Measurements from ENCODE around the gene SLC15A4. TPM values are rescaled to one million over a fixed set of nuclear protein-coding genes. Genes with fewer than 3 reads are reported as not detected.

Gene SLC15A4
- total and polyA plus RNA-seq, 9 of the 15 experiments (the other 6 are each of a cell fraction or from before 2014, with no cell fraction given): 5.5 to 20.8 (median 10.1) TPM

DNA sequence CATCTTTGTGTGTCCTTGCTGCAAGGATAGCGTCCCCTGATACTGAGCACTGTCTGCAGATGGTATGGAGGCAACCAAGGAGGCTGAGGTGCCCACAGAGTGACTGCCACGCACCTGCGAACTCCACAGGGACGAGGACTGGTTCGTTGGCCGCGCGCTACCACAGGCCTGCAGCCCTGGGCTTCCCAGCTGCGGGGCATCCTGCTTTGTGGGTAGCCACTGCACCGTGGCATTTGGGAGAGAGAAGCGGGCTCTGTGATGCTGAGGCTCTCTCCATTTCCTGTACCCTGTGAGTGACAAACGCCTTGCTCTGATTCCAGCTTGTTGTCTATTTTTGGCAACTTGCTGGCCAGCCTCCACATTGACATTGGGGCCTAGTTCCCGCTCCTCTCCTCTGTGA, 76.3 kb downstream of the SLC15A4 start:
- ATAC-seq: no peak
- H3K4me1 ChIP-seq (replicated peaks in 1 of 2; ENCODE audit: control insufficient read depth in 2 of 2, insufficient read depth in 2 of 2, low read length in 2 of 2): no peaks in the 10 kb centered on the region
- no peaks in the 10 kb centered on the region for H3K79me2 ChIP-seq (ENCODE audit: control insufficient read depth, insufficient read depth, low read length)
- TF ChIP-seq BRF1 (IDR thresholded peaks at IDR 0.05; ENCODE audit: borderline replicate concordance, extremely low read depth, insufficient read length): no peak
- TF ChIP-seq RFX1 (IDR thresholded peaks at IDR 0.05): no peak
- TF ChIP-seq SMARCA4 (IDR thresholded peaks at IDR 0.05): no peak
- TF ChIP-seq, protein P1, sequence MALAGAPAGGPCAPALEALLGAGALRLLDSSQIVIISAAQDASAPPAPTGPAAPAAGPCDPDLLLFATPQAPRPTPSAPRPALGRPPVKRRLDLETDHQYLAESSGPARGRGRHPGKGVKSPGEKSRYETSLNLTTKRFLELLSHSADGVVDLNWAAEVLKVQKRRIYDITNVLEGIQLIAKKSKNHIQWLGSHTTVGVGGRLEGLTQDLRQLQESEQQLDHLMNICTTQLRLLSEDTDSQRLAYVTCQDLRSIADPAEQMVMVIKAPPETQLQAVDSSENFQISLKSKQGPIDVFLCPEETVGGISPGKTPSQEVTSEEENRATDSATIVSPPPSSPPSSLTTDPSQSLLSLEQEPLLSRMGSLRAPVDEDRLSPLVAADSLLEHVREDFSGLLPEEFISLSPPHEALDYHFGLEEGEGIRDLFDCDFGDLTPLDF (CRISPR knock-in tag; IDR thresholded peaks at IDR 0.05): no peak
- no peak for TF ChIP-seq FOXK1 (CRISPR knock-in tag; IDR thresholded peaks at IDR 0.05; ENCODE audit: borderline replicate concordance)
- TF ChIP-seq ASH1L (IDR thresholded peaks at IDR 0.05; ENCODE audit: borderline replicate concordance, low read depth, partially characterized antibody): no peak
- no peak for TF ChIP-seq NFXL1 (CRISPR knock-in tag; IDR thresholded peaks at IDR 0.05)
- no peak for TF ChIP-seq DPF2 (IDR thresholded peaks at IDR 0.05)
- no peak for TF ChIP-seq CBX3 (IDR thresholded peaks at IDR 0.05; ENCODE audit: borderline replicate concordance in 1 of 2, low read length in 2 of 2)
- TF ChIP-seq NR4A1 (CRISPR knock-in tag; IDR thresholded peaks at IDR 0.05): no peak
- TF ChIP-seq NR4A1 (tag; IDR thresholded peaks at IDR 0.05): no peak
- TF ChIP-seq, protein P2, sequence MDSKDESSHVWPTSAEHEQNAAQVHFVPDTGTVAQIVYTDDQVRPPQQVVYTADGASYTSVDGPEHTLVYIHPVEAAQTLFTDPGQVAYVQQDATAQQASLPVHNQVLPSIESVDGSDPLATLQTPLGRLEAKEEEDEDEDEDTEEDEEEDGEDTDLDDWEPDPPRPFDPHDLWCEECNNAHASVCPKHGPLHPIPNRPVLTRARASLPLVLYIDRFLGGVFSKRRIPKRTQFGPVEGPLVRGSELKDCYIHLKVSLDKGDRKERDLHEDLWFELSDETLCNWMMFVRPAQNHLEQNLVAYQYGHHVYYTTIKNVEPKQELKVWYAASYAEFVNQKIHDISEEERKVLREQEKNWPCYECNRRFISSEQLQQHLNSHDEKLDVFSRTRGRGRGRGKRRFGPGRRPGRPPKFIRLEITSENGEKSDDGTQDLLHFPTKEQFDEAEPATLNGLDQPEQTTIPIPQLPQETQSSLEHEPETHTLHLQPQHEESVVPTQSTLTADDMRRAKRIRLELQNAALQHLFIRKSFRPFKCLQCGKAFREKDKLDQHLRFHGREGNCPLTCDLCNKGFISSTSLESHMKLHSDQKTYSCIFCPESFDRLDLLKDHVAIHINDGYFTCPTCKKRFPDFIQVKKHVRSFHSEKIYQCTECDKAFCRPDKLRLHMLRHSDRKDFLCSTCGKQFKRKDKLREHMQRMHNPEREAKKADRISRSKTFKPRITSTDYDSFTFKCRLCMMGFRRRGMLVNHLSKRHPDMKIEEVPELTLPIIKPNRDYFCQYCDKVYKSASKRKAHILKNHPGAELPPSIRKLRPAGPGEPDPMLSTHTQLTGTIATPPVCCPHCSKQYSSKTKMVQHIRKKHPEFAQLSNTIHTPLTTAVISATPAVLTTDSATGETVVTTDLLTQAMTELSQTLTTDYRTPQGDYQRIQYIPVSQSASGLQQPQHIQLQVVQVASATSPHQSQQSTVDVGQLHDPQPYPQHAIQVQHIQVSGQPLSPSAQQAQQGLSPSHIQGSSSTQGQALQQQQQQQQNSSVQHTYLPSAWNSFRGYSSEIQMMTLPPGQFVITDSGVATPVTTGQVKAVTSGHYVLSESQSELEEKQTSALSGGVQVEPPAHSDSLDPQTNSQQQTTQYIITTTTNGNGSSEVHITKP (IDR thresholded peaks at IDR 0.05; ENCODE audit: partially characterized antibody): no peak
- no peak for TF ChIP-seq HNRNPL (IDR thresholded peaks at IDR 0.05; ENCODE audit: low read depth, low read length)
- TF ChIP-seq ZNF41 (CRISPR knock-in tag; conservative IDR thresholded peaks at IDR 0.05): no peak
- TF ChIP-seq ZSCAN32 (CRISPR knock-in tag; IDR thresholded peaks at IDR 0.05): no peak
- no peak overlapping the region for H3K27ac ChIP-seq (ENCODE audit: extremely low read depth, low read depth, low read length)
- 0% methylated on average over 12 of the region's 13 CpGs for WGBS (ENCODE audit: insufficient coverage, low coverage, missing lambda C conversion rate)
- intact Hi-C loops (cut with micrococcal nuclease): no loop called here
- no peaks in the 10 kb centered on the region for H3K9me3 ChIP-seq (replicated peaks; ENCODE audit: control insufficient read depth, insufficient read depth, low read depth, low read length)
- no peak for DNase-seq (ENCODE audit: extremely low read depth in 1 of 4, low spot score in 3 of 4)
- in situ Hi-C loops (cut with MboI): no loop called here
- H3K27me3 ChIP-seq (ENCODE audit: control insufficient read depth in 2 of 2, insufficient read depth in 2 of 2, low read length in 2 of 2): peaks cover 9 to 39% of the 10 kb centered on the region in 2 experiments; a peak in 4 of 5 replicates
- H3K9me1 ChIP-seq (ENCODE audit: control insufficient read depth, insufficient read depth, low read length): no peaks in the 10 kb centered on the region
- no TSS peak for BruUV-seq (replicated peaks)
- H3K4me3 ChIP-seq: no peak overlapping the region
- H4K20me1 ChIP-seq (replicated peaks; ENCODE audit: control insufficient read depth, insufficient read depth, low read length): no peaks in the 10 kb centered on the region
- no peak for FAIRE-seq
- H3K4me2 ChIP-seq (ENCODE audit: insufficient read depth, low read length): no peak overlapping the region
- H2AFZ ChIP-seq (ENCODE audit: low read depth, low read length): no peak overlapping the region
- POLR2A ChIA-PET: interaction anchor here (1.6 kb wide), 1 partner anchor 77 kb away, joined by 3 read pairs; the partner anchor contains the start of gene SLC15A4
- CTCF ChIA-PET (ENCODE audit: low intra/inter-chr PET ratio): no interaction called here
- H3K36me3 ChIP-seq (ENCODE audit: control insufficient read depth, insufficient read depth, low read length): no peaks in the 10 kb centered on the region
- H3K9ac ChIP-seq (ENCODE audit: insufficient read depth in 1 of 2, low read depth in 2 of 2, low read length in 2 of 2): no peak overlapping the region
